SK-N-SH treated with all-trans-retinoic acid at 6 μM for 48 hours (cell line): ENCODE results near the gene TBL1XR1.

Source experiments
- ATAC-seq: fragments of 200-7000 bp; cut with Tn5 transposase; 3 replicates; pipeline ENCODE4 v1.9.1; 2020; ENCODE audit warnings: mild to moderate bottlenecking, moderate library complexity
- ARNTL ChIP-seq: fragments of 450-650 bp; formaldehyde crosslinking; IDR thresholded peaks from 2 replicates; pipeline ENCODE4 v1.5.0; 2020; ENCODE audit warnings: low read depth, mild to moderate bottlenecking, moderate library complexity, borderline replicate concordance
- BACH2 ChIP-seq: fragments of 250-450 bp; sonication (Bioruptor Pico); IDR thresholded peaks from 2 replicates; pipeline ENCODE4 v1.9.0; 2021; ENCODE audit warnings: mild to moderate bottlenecking, borderline replicate concordance
- CREB5 ChIP-seq: fragments of 250-450 bp; sonication (Bioruptor Pico); IDR thresholded peaks from 2 replicates; pipeline ENCODE4 v1.5.1; 2020; ENCODE audit warnings: low read depth, mild to moderate bottlenecking, moderate library complexity
- CSDC2 ChIP-seq: fragments of 250-450 bp; sonication (Bioruptor Pico); IDR thresholded peaks from 2 replicates; pipeline ENCODE4 v1.5.0; 2020; ENCODE audit warnings: mild to moderate bottlenecking, moderate library complexity
- CSRNP3 ChIP-seq: fragments of 250-450 bp; sonication (Bioruptor Pico); IDR thresholded peaks from 2 replicates; pipeline ENCODE4 v1.5.1; 2021; ENCODE audit warnings: mild to moderate bottlenecking, moderate library complexity
- ESRRG ChIP-seq: fragments of 250-450 bp; sonication (Bioruptor Pico); IDR thresholded peaks from 2 replicates; pipeline ENCODE4 v1.6.1; 2021; ENCODE audit warnings: mild to moderate bottlenecking
- GLIS3 ChIP-seq: fragments of 250-450 bp; sonication (Bioruptor Pico); IDR thresholded peaks from 2 replicates; pipeline ENCODE4 v1.5.0; 2020; ENCODE audit warnings: mild to moderate bottlenecking, moderate library complexity
- ISL1 ChIP-seq: fragments of 250-450 bp; sonication (Bioruptor Pico); IDR thresholded peaks from 2 replicates; pipeline ENCODE4 v2.1.2; 2022; ENCODE audit warnings: mild to moderate bottlenecking, moderate library complexity
- PATZ1 ChIP-seq: fragments of 250-450 bp; sonication (Bioruptor Pico); IDR thresholded peaks from 2 replicates; pipeline ENCODE4 v1.8.0; 2020; ENCODE audit warnings: mild to moderate bottlenecking, moderate library complexity, borderline replicate concordance
- POU6F1 ChIP-seq: fragments of 250-450 bp; sonication (Bioruptor Pico); IDR thresholded peaks from 2 replicates; pipeline ENCODE4 v1.8.0; 2021; ENCODE audit warnings: low read depth, mild to moderate bottlenecking, moderate library complexity, borderline replicate concordance
- PPARA ChIP-seq: fragments of 250-450 bp; sonication (Bioruptor Pico); IDR thresholded peaks from 2 replicates; pipeline ENCODE4 v1.5.0; 2020; ENCODE audit warnings: mild to moderate bottlenecking, borderline replicate concordance
- RARB ChIP-seq: fragments of 250-450 bp; sonication (Bioruptor Pico); IDR thresholded peaks from 2 replicates; pipeline ENCODE4 v1.8.0; 2021; ENCODE audit warnings: mild to moderate bottlenecking, moderate library complexity
- SNAI2 ChIP-seq: fragments of 250-450 bp; sonication (Bioruptor Pico); IDR thresholded peaks from 2 replicates; pipeline ENCODE4 v1.5.0; 2020; ENCODE audit warnings: mild to moderate bottlenecking, moderate library complexity
- TCF4 ChIP-seq: fragments of 250-450 bp; sonication (Bioruptor Pico); IDR thresholded peaks from 2 replicates; pipeline ENCODE4 v1.8.0; 2021; ENCODE audit warnings: mild to moderate bottlenecking, moderate library complexity, borderline replicate concordance
- TOX ChIP-seq: fragments of 250-450 bp; sonication (Bioruptor Pico); IDR thresholded peaks from 2 replicates; pipeline ENCODE4 v1.8.0; 2021; ENCODE audit warnings: mild to moderate bottlenecking, moderate library complexity, borderline replicate concordance
- TSHZ2 ChIP-seq: fragments of 250-450 bp; sonication (Bioruptor Pico); IDR thresholded peaks from 2 replicates; pipeline ENCODE4 v1.5.0; 2020; ENCODE audit warnings: mild to moderate bottlenecking, moderate library complexity
- ZC3H10 ChIP-seq: fragments of 250-450 bp; sonication (Bioruptor Pico); IDR thresholded peaks from 2 replicates; pipeline ENCODE4 v1.5.1; 2021; ENCODE audit warnings: mild to moderate bottlenecking, moderate library complexity
- ZFP3 ChIP-seq: fragments of 250-450 bp; sonication (Bioruptor Pico); IDR thresholded peaks from 2 replicates; pipeline ENCODE4 v1.5.0; 2020; ENCODE audit warnings: mild to moderate bottlenecking, moderate library complexity
- ZFP30 ChIP-seq: fragments of 450-650 bp; formaldehyde crosslinking; IDR thresholded peaks from 2 replicates; pipeline ENCODE4 v1.5.0; 2022; ENCODE audit warnings: mild to moderate bottlenecking, moderate library complexity
- ZNF565 ChIP-seq: fragments of 450-650 bp; formaldehyde crosslinking; conservative IDR thresholded peaks from 2 replicates; pipeline ENCODE4 v1.5.0; 2020; ENCODE audit warnings: low read depth, mild to moderate bottlenecking, moderate library complexity
- ZNF70 ChIP-seq: fragments of 450-650 bp; formaldehyde crosslinking; IDR thresholded peaks from 2 replicates; pipeline ENCODE4 v1.5.0; 2020; ENCODE audit warnings: mild to moderate bottlenecking, moderate library complexity
- ZNF8 ChIP-seq: fragments of 450-650 bp; formaldehyde crosslinking; IDR thresholded peaks from 2 replicates; pipeline ENCODE4 v1.5.0; 2020; ENCODE audit warnings: mild to moderate bottlenecking, moderate library complexity

The TBL1XR1 gene

GRCh38 chr3:177177749-177178221 is 19.5 kb downstream of the TBL1XR1 start:
- no peak for TF ChIP-seq SNAI2
- no peak for TF ChIP-seq CSDC2 (CRISPR knock-in tag)
- TF ChIP-seq ISL1, result no peak
- TF ChIP-seq PATZ1, result no peak
- no peak for TF ChIP-seq ZC3H10 (CRISPR knock-in tag)
- no peak for TF ChIP-seq POU6F1 (CRISPR knock-in tag)
- TF ChIP-seq TCF4 (CRISPR knock-in tag), result no peak
- no peak for TF ChIP-seq ZFP3
- TF ChIP-seq ZNF565 (CRISPR knock-in tag), result no peak
- TF ChIP-seq ZNF8 (CRISPR knock-in tag), result no peak
- no peak for TF ChIP-seq ZFP30 (CRISPR knock-in tag)
- TF ChIP-seq TSHZ2 (CRISPR knock-in tag), result no peak
- no peak for TF ChIP-seq ESRRG (CRISPR knock-in tag)
- no peak for TF ChIP-seq RARB
- TF ChIP-seq ARNTL (CRISPR knock-in tag), result no peak
- TF ChIP-seq ZNF70 (CRISPR knock-in tag), result no peak
- TF ChIP-seq CREB5 (CRISPR knock-in tag), result no peak
- ATAC-seq, result no peak

- no peak for ATAC-seq
- TF ChIP-seq ARNTL (CRISPR knock-in tag), result no peak
- TF ChIP-seq, all 23 proteins: peak for 0
Measured at GRCh38 chr3:177174607-177175170, 22.6 kb downstream of the TBL1XR1 start.

- ATAC-seq, result no peak
- TF ChIP-seq CSRNP3 (CRISPR knock-in tag) (no peak), TOX (CRISPR knock-in tag) (no peak), ISL1 (no peak), TCF4 (CRISPR knock-in tag) (no peak), BACH2 (no peak), CREB5 (CRISPR knock-in tag) (no peak), PPARA (CRISPR knock-in tag) (no peak), ZNF70 (CRISPR knock-in tag) (no peak), PATZ1 (no peak), ZC3H10 (CRISPR knock-in tag) (no peak), GLIS3 (CRISPR knock-in tag) (no peak), POU6F1 (CRISPR knock-in tag) (no peak), ZFP3 (no peak), RARB (no peak)
Measured at GRCh38 chr3:177169936-177170722, 27.2 kb downstream of the TBL1XR1 start.
